GM18907 (cell line): Measurements from ENCODE around the gene SOCS2.
A peak's percentile ranks its signal among the peaks of the same experiment; 100 is the strongest.
"Not testable (repeated sequence)": the region's sequence is repeated elsewhere in the genome, so short reads cannot be mapped to it uniquely, and the experiment has no call there.

Experiments used
- ATAC-seq: cut with Tn5 transposase; IDR thresholded peaks from one replicate; pipeline ENCODE4 v1.9.1; 2021; ENCODE audit warnings: mild to moderate bottlenecking, moderate library complexity; ENCODE audit not compliant: unreplicated experiment

Gene SOCS2

GRCh38 chr12:93592641-93593406 is 20.3 kb downstream of the SOCS2 start:
- ATAC-seq = no peak

- no peak for ATAC-seq
Observed at GRCh38 chr12:93593843-93594242, 21.4 kb downstream of the SOCS2 start.

- ATAC-seq = no peak
Observed at GRCh38 chr12:93594766-93595311, 22.4 kb downstream of the SOCS2 start.

GRCh38 chr12:93595351-93595750 is 22.9 kb downstream of the SOCS2 start:
- no peak for ATAC-seq

GRCh38 chr12:93597608-93598007 is 25.1 kb downstream of the SOCS2 start:
- ATAC-seq = no peak

GRCh38 chr12:93599192-93599591 is 26.7 kb downstream of the SOCS2 start:
- no peak for ATAC-seq

GRCh38 chr12:93601591-93601990 is 29.1 kb downstream of the SOCS2 start:
- ATAC-seq = no peak

- ATAC-seq = no peak
Observed at GRCh38 chr12:93602897-93603668, 30.6 kb downstream of the SOCS2 start.

- ATAC-seq = no peak
Observed at GRCh38 chr12:93603762-93604161, 31.3 kb downstream of the SOCS2 start.

GRCh38 chr12:93608313-93608712 is 35.8 kb downstream of the SOCS2 start:
- ATAC-seq = no peak

- ATAC-seq = no peak
Observed at GRCh38 chr12:93609281-93610192, 37.1 kb downstream of the SOCS2 start.

GRCh38 chr12:93612776-93613175 is 40.3 kb downstream of the SOCS2 start:
- no peak for ATAC-seq

- no peak for ATAC-seq
Observed at GRCh38 chr12:93614917-93615596, 42.6 kb downstream of the SOCS2 start.

GRCh38 chr12:93616584-93617101 is 44.2 kb downstream of the SOCS2 start:
- no peak for ATAC-seq

GRCh38 chr12:93618891-93619410 is 46.5 kb downstream of the SOCS2 start:
- ATAC-seq = no peak

- ATAC-seq = no peak
Observed at GRCh38 chr12:93621986-93622385, 49.5 kb downstream of the SOCS2 start.

GRCh38 chr12:93622485-93622884 is 50.0 kb downstream of the SOCS2 start:
- ATAC-seq = no peak

GRCh38 chr12:93624595-93625294 is 52.3 kb downstream of the SOCS2 start:
- ATAC-seq = peak; percentile 80

- ATAC-seq = not testable (repeated sequence)
Observed at GRCh38 chr12:93625295-93625645, 52.8 kb downstream of the SOCS2 start.
